A673 (cell line): Measurements from ENCODE around the gene ZNF560. TPM values are rescaled to one million over a fixed set of nuclear protein-coding genes. Genes with fewer than 3 reads are reported as not detected.

Experiments used
- BruUV-seq: library from RNA; stranded (reverse); fragments of 400-500 nt; replicated peaks from 2 replicates; lab custom pipeline; 2021; lab: Mats Ljungman, UMichigan
- CTCF ChIA-PET: fragments of 300-600 bp; sonication (Branson Sonifier 250); formaldehyde crosslinking; loops from one replicate; lab custom pipeline; 2022; ENCODE audit warnings: antibody characterized with exemption; lab: Charles Lee
- POLR2A ChIA-PET: fragments of 300-600 bp; sonication (Branson Sonifier 250); formaldehyde crosslinking; loops from one replicate; lab custom pipeline; 2022; ENCODE audit warnings: antibody characterized with exemption; ENCODE audit not compliant: low non-redundant PET; lab: Charles Lee
- DNase-seq: peaks from one replicate; pipeline ENCODE4 v3.0.0-alpha.2; 2015; ENCODE audit warnings: low spot score
- H3K27ac ChIP-seq: fragments of 200-600 bp; sonication (generic); 2 replicates; pipeline ENCODE4 v1.5.1; 2016; ENCODE audit warnings: mixed run types, low read depth, mild to moderate bottlenecking, mixed read lengths, antibody characterized with exemption, low read length; ENCODE audit not compliant: poor library complexity, severe bottlenecking
- H3K27me3 ChIP-seq: fragments of 200-600 bp; sonication (generic); replicated peaks from 2 replicates; pipeline ENCODE4 v1.6.1; 2017; ENCODE audit warnings: mixed run types, low read depth, mild to moderate bottlenecking, mixed read lengths, antibody characterized with exemption, low read length; ENCODE audit not compliant: insufficient read depth, poor library complexity
- H3K36me3 ChIP-seq: fragments of 200-600 bp; sonication (generic); 2 replicates; pipeline ENCODE4 v1.6.1; 2016; ENCODE audit warnings: mixed run types, mild to moderate bottlenecking, mixed read lengths, antibody characterized with exemption, low read length; ENCODE audit not compliant: insufficient read depth, poor library complexity, severe bottlenecking
- H3K4me1 ChIP-seq: fragments of 200-600 bp; sonication (generic); 2 replicates; pipeline ENCODE4 v1.6.1; 2017; ENCODE audit warnings: mixed run types, mild to moderate bottlenecking, mixed read lengths, antibody characterized with exemption, low read length; ENCODE audit not compliant: insufficient read depth, poor library complexity, severe bottlenecking
- H3K4me3 ChIP-seq: fragments of 200-600 bp; sonication (generic); 2 replicates; pipeline ENCODE4 v1.5.1; 2016; ENCODE audit warnings: low read depth, mixed run types, mild to moderate bottlenecking, mixed read lengths, low read length; ENCODE audit not compliant: poor library complexity, severe bottlenecking
- H3K9me3 ChIP-seq: fragments of 200-600 bp; sonication (generic); 2 replicates; pipeline ENCODE4 v1.6.1; 2016; ENCODE audit warnings: mixed run types, low read depth, mild to moderate bottlenecking, mixed read lengths, antibody characterized with exemption, low read length; ENCODE audit not compliant: poor library complexity, severe bottlenecking
- CTCF ChIP-seq: fragments of 300-800, 200-600 bp; sonication (generic); conservative IDR thresholded peaks from 2 replicates; pipeline ENCODE4 v1.5.1; 2017; ENCODE audit warnings: low read depth, mild to moderate bottlenecking, antibody characterized with exemption, low read length, moderate library complexity, mixed read lengths
- EZH2 ChIP-seq: fragments of 200-600 bp; sonication (generic); IDR thresholded peaks from 2 replicates; pipeline ENCODE4 v1.6.1; 2017; ENCODE audit warnings: borderline replicate concordance, low read depth, mild to moderate bottlenecking, mixed read lengths, antibody characterized with exemption, low read length; ENCODE audit not compliant: poor library complexity, severe bottlenecking
- intact Hi-C: fragments of 100-400 bp; cut with micrococcal nuclease; formaldehyde crosslinking; loops from one replicate; pipeline ENCODE4 v1.10.0; 2022; ENCODE audit not compliant: unreplicated experiment
- total RNA-seq: library from RNA; stranded (reverse); gene quantifications from 2 replicates; pipeline ENCODE4 v1.2.3, GENCODE V29; 2021

ZNF560 gene
- total RNA-seq, 1 experiment from 2014 or later: 8.0 TPM

DNA sequence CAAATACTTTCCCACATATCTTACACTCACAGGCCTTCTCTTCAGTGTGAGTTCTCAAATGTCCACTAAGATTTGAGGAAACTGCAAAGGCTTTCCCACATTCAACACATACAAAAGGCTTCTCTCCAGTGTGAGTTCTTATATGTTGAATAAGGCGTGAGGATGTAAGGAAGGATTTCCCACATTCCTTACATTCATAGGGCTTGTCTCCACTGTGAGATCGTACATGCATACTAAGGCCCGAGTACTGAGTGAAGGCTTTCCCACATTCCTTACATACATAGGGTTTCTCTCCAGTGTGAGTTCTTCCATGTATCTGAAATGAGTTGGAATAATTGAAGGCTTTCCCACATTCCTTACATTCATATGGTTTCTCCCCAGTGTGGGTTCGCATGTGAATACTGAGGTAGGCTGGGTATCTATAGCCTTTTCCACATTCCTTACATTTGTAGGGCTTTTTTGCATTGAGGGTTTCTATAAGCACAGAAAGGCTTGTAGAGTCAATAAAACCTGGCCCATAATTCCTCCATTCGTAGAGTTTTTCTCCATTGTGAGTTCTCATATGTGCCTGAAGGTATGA is 30.4 kb upstream of the ZNF560 start:
- Histone ChIP-seq H3K4me1 (no peaks in the 10 kb centered on the region), H3K36me3 (peaks cover 76% of the 10 kb centered on the region), H3K27me3 (no peaks in the 10 kb centered on the region), H3K9me3 (peaks cover 75% of the 10 kb centered on the region), H3K4me3 (no peak overlapping the region), H3K27ac (no peak overlapping the region)
- ChIA-PET POLR2A (no interaction called here), CTCF (no interaction called here)
- TSS peak; percentile 11 for BruUV-seq
- TF ChIP-seq EZH2: no peak
- TF ChIP-seq CTCF: no peak
- no peak for DNase-seq
- intact Hi-C loops: no loop called here

DNA sequence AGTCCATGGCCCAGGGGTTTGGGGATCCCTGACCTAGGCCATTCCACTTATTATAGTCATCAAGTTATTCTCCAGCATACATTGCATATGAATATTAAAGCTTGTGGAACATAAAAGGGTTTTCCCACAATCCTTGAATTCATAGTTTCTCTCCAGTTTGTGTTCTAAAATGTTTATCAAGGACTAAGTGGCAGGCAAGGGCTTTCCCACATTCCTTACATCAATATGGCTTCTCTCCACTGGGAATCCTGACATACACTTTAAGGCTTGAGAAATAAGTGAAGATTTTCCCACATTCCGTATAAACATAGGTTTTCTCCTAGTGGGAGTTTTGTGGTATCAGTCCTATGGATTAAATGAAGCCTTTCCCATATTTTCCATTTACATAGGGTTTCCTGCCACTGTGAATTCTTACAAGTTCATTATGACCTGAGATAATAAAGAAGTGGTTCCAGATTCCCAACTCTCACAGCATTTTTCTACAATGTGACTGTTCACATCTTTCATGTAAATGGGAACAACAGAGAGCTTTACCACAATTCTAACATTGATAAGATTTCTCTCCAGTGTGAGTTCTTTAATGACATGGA is 25.6 kb upstream of the ZNF560 start:
- Histone ChIP-seq H3K27ac (no peak overlapping the region), H3K4me1 (no peaks in the 10 kb centered on the region), H3K27me3 (no peaks in the 10 kb centered on the region), H3K36me3 (peaks cover 28% of the 10 kb centered on the region), H3K9me3 (peaks cover 77% of the 10 kb centered on the region), H3K4me3 (no peak overlapping the region)
- TF ChIP-seq CTCF (no peak), EZH2 (no peak)
- intact Hi-C loops: no loop called here
- no peak for DNase-seq
- BruUV-seq: no TSS peak
- CTCF ChIA-PET: no interaction called here
- POLR2A ChIA-PET: interaction anchor here (0.6 kb wide), 1 partner anchor 201 kb away, joined by 6 read pairs; no protein-coding TSS in a partner anchor

DNA sequence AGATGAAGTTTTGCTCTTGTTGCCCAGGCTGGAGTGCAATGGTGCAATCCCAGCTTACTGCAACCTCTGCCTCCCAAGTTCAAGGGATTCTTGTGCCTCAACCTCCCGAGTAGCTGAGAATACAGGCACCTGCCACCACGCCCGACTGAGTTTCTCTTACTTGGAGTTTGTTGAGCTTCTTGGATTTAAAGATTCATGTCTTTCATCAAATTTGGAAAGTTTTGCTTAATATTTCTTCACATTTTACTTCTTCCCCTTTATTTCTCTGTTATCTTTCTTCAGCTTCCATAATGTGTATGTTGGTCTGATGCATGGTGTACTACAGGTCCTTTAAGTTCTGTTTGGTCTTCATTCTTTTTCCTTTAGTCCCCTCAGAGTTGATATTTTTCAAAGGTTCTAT is 8.9 kb upstream of the ZNF560 start:
- no TSS peak for BruUV-seq
- H3K27me3 ChIP-seq: no peaks in the 10 kb centered on the region
- H3K9me3 ChIP-seq: peaks cover 16% of the 10 kb centered on the region
- H3K36me3 ChIP-seq: no peaks in the 10 kb centered on the region
- TF ChIP-seq EZH2 (no peak), CTCF (no peak)
- DNase-seq: no peak
- ChIA-PET CTCF (no interaction called here), POLR2A (no interaction called here)
- intact Hi-C loops: no loop called here
- H3K4me3 ChIP-seq: no peak overlapping the region
- H3K27ac ChIP-seq: no peak overlapping the region
- no peaks in the 10 kb centered on the region for H3K4me1 ChIP-seq
